Brain microvascular endothelial cell (primary cell): ENCODE results near the gene RSBN1L.
A peak's percentile ranks its signal among the peaks of the same experiment; 100 is the strongest.

ENCODE experiments used
- DNase-seq: peaks from one replicate; pipeline ENCODE4 v3.0.0-alpha.2; 2020
- H3K27ac ChIP-seq: fragments of 250-450 bp; sonication (Bioruptor Pico); 2 replicates; pipeline ENCODE4 v1.5.1; 2020; ENCODE audit warnings: mild to moderate bottlenecking, moderate library complexity
- H3K27me3 ChIP-seq: fragments of 250-450 bp; sonication (Bioruptor Pico); replicated peaks from 2 replicates; pipeline ENCODE4 v1.5.1; 2020; ENCODE audit warnings: mild to moderate bottlenecking
- H3K36me3 ChIP-seq: fragments of 250-450 bp; sonication (Bioruptor Pico); replicated peaks from 2 replicates; pipeline ENCODE4 v1.5.1; 2020; ENCODE audit warnings: mild to moderate bottlenecking
- H3K4me3 ChIP-seq: 2 replicates; pipeline ENCODE4 v1.5.1; 2011; ENCODE audit warnings: low read depth, mild to moderate bottlenecking, control low read depth, low read length, moderate library complexity
- CTCF ChIP-seq: IDR thresholded peaks from 2 replicates; pipeline ENCODE4 v1.5.1; 2011; ENCODE audit warnings: low read depth, mild to moderate bottlenecking, moderate library complexity, low read length, control low read depth, inconsistent platforms; ENCODE audit errors: missing control alignments
- in situ Hi-C: cut with HindIII; loops from 2 replicates; pipeline ENCODE4 v1.10.0; 2017; ENCODE audit warnings: low sequenced_read_pairs, low pct_ligation_motif_present

The RSBN1L gene

GRCh38 chr7:77727936-77728701, 31.9 kb downstream of the RSBN1L start:
- no peak overlapping the region for H3K4me3 ChIP-seq
- DNase-seq, result no peak
- peak overlapping the region; percentile 15 for H3K27ac ChIP-seq
- H3K36me3 ChIP-seq, result no peaks in the 10 kb centered on the region
- in situ Hi-C loops, result no loop called here
- no peak for TF ChIP-seq CTCF
- no peaks in the 10 kb centered on the region for H3K27me3 ChIP-seq

- H3K27ac ChIP-seq, result no peak overlapping the region
- H3K4me3 ChIP-seq, result no peak overlapping the region
- no peaks in the 10 kb centered on the region for H3K27me3 ChIP-seq
- DNase-seq, result no peak
- TF ChIP-seq CTCF, result no peak
- H3K36me3 ChIP-seq, result no peaks in the 10 kb centered on the region
- in situ Hi-C loops, result no loop called here
Observed at GRCh38 chr7:77729574-77730348, 33.5 kb downstream of the RSBN1L start.

- Histone ChIP-seq H3K36me3 (no peaks in the 10 kb centered on the region), H3K27me3 (no peaks in the 10 kb centered on the region), H3K27ac (no peak overlapping the region), H3K4me3 (no peak overlapping the region)
- in situ Hi-C loops, result no loop called here
- no peak for TF ChIP-seq CTCF
- no peak for DNase-seq
Observed at GRCh38 chr7:77731716-77732115, 35.5 kb downstream of the RSBN1L start.

- TF ChIP-seq CTCF, result no peak
- Histone ChIP-seq H3K27ac (peak overlapping the region; percentile 73), H3K27me3 (no peaks in the 10 kb centered on the region), H3K4me3 (no peak overlapping the region), H3K36me3 (no peaks in the 10 kb centered on the region)
- in situ Hi-C loops, result no loop called here
- DNase-seq, result peak; percentile 41
Observed at GRCh38 chr7:77734659-77735421, 38.6 kb downstream of the RSBN1L start.

- Histone ChIP-seq H3K27ac (peak overlapping the region; percentile 73), H3K36me3 (no peaks in the 10 kb centered on the region), H3K4me3 (no peak overlapping the region), H3K27me3 (no peaks in the 10 kb centered on the region)
- in situ Hi-C loops, result no loop called here
- TF ChIP-seq CTCF, result no peak
- DNase-seq, result no peak
Observed at GRCh38 chr7:77735457-77735856, 39.2 kb downstream of the RSBN1L start.
